Skeletal muscle cell (primary cell): Measurements from ENCODE around the gene NLRP8.
"Not testable (repeated sequence)": the region's sequence is repeated elsewhere in the genome, so short reads cannot be mapped to it uniquely, and the experiment has no call there.

Experiments used
- DNase-seq: peaks from one replicate; pipeline ENCODE4 v3.0.0-alpha.2; 2010; ENCODE audit warnings: low read depth
- H3K4me3 ChIP-seq: 2 replicates; pipeline ENCODE4 v1.5.1; 2011; ENCODE audit warnings: low read depth, mild to moderate bottlenecking, control low read depth, low read length, moderate library complexity

NLRP8 gene

DNA sequence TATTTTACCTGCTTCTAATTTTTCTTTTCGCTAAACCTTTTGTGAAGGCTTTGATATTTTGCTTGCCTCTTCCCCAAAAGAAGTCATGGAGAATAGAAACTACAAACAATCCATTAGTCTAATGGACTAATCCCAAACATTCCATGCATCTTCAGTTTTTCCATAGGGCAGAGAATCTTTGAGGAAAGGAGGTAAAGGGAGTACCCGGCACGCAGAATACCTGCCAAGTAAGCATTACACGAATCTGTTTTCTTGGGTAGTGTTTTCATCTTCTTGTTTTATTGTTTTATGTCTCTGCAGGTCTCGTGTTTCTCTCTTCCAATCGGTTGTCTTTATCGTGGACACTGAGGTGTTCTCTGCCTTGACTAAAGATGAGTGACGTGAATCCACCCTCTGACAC, at the start of gene NLRP8:
NLRP8 (plus strand) TSS at position 301 of the 400 bp plus-strand sequence.
- no peak for DNase-seq

GRCh38 chr19:55898911-55899310, 48.7 kb upstream of the NLRP8 start:
- DNase-seq = no peak
- H3K4me3 ChIP-seq = no peak overlapping the region

More for the DNA sequence above, at the start of gene NLRP8:
- no peak within 1 kb of the TSS for H3K4me3 ChIP-seq

GRCh38 chr19:55901369-55902079, 46.1 kb upstream of the NLRP8 start:
- DNase-seq = no peak
- H3K4me3 ChIP-seq = no peak overlapping the region

DNA sequence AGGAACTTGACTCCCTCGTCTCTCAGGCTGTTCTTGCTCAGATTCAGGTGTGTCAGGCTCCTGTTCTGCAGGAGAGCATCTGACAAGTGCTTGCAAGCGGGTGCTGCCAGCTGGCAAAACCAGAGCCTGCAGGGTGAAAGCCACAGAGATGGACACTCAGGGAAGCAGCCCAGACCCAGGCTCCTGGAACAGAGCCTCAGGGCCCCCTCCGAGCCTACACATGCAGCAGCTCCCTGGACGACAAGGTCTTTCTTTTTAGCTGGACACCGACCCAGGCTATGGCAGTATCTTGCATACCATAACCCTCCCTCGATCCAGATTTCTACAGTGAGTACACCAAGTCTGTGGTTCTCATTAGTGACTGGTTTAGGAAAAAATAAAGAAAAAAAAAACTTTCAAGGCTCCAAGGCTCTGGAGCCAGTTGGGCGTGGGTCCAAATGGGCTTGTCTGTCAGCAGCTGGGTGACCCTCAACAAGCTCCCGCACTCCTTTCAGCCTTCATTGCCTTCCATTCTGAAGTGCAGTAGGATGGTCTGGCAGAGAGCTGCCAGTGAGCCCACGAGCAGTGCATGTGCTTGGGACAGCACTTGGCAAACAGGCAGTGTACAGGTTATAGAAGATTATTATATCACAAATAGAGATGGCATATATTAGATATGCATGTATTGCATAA, 45.4 kb upstream of the NLRP8 start:
- H3K4me3 ChIP-seq = no peak overlapping the region
- DNase-seq = no peak

- DNase-seq = no peak
- H3K4me3 ChIP-seq = no peak overlapping the region
Observed at GRCh38 chr19:55907286-55907685, 40.3 kb upstream of the NLRP8 start.

DNA sequence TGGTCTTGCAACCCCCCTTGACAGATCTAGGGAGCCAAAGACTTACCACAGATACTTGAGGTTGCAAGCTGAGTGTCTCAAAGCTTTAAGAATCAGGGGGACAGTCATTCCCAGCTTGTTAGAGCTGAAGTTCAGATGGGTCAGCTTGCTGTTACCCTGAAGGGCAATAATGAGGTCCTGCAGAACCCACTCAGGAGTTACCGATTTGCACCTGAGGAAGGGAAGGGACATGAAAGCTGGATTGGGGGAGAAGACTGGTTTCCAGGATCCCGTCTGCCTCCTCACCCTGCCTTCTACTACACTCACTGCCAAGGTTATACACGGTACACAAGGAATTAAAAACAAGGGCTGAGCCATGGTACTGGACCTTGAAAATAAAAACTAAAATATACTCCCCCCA, 39.9 kb upstream of the NLRP8 start:
- DNase-seq = no peak
- no peak overlapping the region for H3K4me3 ChIP-seq

GRCh38 chr19:55909801-55910200, 37.8 kb upstream of the NLRP8 start:
- no peak for DNase-seq
- H3K4me3 ChIP-seq = no peak overlapping the region

DNA sequence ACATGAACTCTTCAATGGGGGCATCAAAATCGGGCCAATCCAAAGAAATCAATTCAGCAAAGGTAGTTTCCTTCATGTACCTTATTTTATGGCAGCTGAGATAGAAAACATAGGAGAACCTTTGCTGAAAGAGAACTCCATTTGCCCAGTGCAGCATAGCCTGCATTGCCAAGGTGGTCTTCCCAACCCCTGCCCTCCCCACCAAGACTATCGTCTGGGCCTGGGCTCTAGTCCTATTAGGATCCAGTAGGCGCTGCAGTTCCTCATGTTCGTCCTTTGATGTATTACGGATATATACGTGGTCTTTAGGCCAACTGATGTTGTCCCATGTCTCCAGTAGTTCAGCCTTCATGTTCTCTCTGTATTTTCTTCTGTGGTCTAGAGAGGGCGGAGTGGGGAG, 34.7 kb upstream of the NLRP8 start:
- no peak overlapping the region for H3K4me3 ChIP-seq

GRCh38 chr19:55913643-55914268, 33.9 kb upstream of the NLRP8 start:
- no peak for DNase-seq
- H3K4me3 ChIP-seq = no peak overlapping the region

More for the DNA sequence above, 34.7 kb upstream of the NLRP8 start:
- DNase-seq = no peak

DNA sequence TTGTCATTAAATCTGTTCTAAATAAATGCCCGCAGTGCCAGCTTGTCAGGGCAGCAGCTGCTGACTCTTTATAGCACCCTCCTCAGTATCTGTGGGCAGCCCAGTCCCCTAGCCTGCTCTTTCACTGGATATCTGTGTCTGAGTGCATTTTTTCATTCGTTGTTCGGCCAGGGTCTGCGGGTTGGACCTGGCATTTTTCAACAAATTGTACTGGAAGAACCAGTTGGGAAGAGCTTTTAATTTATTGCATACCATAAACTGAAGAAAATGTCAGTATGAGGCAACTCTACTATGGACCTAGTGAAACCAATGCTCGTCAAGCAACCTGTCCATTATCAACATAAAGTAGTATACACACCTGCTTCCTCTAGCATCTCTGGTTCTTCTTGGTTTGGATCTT, 24.1 kb upstream of the NLRP8 start:
- H3K4me3 ChIP-seq = no peak overlapping the region
- DNase-seq = no peak

DNA sequence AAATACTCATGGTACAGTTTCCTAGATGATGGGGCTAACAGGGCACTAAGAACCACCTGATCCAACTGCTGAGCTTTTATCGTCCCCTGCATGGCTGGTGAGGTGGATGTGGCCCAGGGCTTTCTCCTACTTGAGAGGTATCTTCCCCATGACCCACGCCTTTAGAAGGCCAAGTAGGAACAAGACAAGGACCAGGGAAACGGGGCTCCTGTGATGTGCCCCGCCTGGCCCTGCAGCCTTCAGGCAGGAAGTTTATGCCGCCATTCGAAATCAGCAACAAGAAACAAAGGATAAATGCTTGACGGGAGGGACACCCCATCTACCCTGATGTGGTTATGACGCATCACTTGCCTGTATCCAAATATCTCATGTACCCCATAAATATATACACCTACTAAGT, 19.6 kb upstream of the NLRP8 start:
- DNase-seq = no peak
- H3K4me3 ChIP-seq = no peak overlapping the region

GRCh38 chr19:55929258-55929657, 18.4 kb upstream of the NLRP8 start:
- not testable (repeated sequence) for H3K4me3 ChIP-seq, DNase-seq

DNA sequence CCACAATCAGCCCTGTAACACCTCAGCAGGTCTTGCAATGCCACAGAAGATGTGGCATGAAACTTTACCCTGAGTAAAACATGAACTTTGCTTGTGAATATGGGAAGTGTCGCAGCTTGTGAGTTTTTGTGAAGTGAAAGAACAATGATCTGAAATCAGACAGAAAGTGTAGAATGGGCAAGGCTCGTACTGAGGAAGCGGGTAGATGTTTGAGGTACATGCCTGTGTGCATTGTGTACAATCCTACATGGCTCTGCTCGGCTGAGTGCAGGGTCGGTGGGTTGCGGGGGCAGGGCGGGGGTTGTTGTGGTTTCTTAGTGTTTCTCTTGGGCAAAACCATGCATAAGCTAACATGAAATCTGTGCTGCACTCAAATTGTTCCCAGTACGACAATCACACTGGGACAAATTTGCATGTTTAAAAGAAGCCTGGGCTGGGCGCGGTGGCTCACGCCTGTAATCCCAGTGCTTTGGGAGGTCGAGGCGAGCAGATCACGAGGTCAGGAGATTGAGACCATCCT, 16.6 kb upstream of the NLRP8 start:
- no peak overlapping the region for H3K4me3 ChIP-seq
- no peak for DNase-seq

DNA sequence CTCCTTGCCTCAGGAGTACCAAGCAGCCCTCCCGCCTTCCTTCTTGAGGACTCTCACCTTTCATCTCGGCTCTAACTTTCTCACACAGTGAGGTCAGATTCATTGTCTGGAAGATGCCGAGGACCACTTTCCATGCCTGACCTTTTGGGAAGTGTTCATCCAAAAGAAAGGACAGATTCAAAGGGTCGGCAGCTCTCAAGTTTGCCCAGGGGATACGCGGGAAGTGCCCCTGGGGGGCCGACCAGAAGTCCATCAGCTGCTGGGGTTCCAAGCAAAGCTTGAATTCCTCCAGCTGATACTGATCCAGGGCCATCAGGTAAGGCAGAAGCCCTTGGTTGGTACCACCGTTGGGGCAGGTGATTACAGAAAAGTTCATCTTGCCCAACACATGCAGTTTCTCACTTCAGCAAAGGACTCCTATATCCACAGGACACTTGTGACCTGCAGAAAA, 15.7 kb upstream of the NLRP8 start, which contains the start of gene NLRP13:
NLRP13 (minus strand) TSS at position 401 of the 451 bp plus-strand sequence; CDS start at position 376, 25 bp downstream.
- H3K4me3 ChIP-seq = no peak within 1 kb of the TSS
- no peak for DNase-seq

- no peak overlapping the region for H3K4me3 ChIP-seq
- no peak for DNase-seq
Observed at GRCh38 chr19:55935206-55935605, 12.4 kb upstream of the NLRP8 start.

GRCh38 chr19:55939206-55939605, 8.4 kb upstream of the NLRP8 start:
- no peak overlapping the region for H3K4me3 ChIP-seq
- no peak for DNase-seq

GRCh38 chr19:55940306-55940705, 7.3 kb upstream of the NLRP8 start:
- DNase-seq = no peak
- H3K4me3 ChIP-seq = no peak overlapping the region

DNA sequence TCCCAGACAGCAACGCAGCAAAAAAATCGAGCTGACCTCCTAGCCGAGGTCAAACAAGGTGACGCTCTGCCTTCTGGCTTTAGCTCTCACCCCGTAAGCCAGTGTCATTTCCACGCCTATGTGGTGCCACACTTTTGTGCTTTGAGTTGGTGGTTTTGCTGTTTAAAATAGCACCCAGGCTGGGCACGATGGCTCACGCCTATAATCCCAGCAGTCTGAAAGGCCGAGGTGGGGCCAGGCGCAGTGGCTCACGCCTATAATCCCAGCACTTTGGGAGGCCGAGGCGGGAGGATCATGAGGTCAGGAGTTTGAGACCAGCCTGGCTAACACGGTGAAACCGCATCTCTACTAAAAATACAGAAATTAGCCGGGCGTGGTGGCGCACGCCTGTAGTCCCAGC, 2.9 kb downstream of the NLRP8 start:
- DNase-seq = not testable (repeated sequence)

DNA sequence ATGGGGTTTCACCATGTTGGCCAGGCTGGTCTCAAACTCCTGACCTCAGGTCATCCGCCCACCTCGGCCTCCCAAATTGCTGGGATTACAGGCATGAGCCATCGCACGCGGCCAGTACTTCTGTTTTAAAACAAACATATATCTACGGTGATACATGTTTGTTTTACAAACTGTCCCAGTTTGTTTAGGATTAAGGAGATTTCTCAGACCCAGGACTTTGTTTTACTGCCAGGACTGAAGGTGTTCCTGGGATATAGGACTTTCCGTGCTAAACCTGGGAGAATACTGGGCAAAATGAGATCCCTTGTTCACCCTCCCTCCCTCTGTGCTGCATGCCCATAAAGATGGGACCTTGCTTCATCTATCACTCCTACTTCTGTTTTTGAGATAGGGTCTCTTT, 8.8 kb downstream of the NLRP8 start:
- no peak for DNase-seq
- H3K4me3 ChIP-seq = no peak overlapping the region

More for the DNA sequence above, 2.9 kb downstream of the NLRP8 start:
- H3K4me3 ChIP-seq = not testable (repeated sequence)

- no peak overlapping the region for H3K4me3 ChIP-seq
- DNase-seq = no peak
Observed at GRCh38 chr19:55958356-55958755, 10.7 kb downstream of the NLRP8 start.
